ENCODE data around the gene XIRP2.

- TF ChIP-seq, protein P1, sequence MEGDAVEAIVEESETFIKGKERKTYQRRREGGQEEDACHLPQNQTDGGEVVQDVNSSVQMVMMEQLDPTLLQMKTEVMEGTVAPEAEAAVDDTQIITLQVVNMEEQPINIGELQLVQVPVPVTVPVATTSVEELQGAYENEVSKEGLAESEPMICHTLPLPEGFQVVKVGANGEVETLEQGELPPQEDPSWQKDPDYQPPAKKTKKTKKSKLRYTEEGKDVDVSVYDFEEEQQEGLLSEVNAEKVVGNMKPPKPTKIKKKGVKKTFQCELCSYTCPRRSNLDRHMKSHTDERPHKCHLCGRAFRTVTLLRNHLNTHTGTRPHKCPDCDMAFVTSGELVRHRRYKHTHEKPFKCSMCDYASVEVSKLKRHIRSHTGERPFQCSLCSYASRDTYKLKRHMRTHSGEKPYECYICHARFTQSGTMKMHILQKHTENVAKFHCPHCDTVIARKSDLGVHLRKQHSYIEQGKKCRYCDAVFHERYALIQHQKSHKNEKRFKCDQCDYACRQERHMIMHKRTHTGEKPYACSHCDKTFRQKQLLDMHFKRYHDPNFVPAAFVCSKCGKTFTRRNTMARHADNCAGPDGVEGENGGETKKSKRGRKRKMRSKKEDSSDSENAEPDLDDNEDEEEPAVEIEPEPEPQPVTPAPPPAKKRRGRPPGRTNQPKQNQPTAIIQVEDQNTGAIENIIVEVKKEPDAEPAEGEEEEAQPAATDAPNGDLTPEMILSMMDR (CRISPR knock-in tag; IDR thresholded peaks at IDR 0.05): peak; percentile 36
- TF ChIP-seq ZNF510 (CRISPR knock-in tag; IDR thresholded peaks at IDR 0.05; ENCODE audit: low read depth) (no peak), GTF2F1 (IDR thresholded peaks at IDR 0.05; ENCODE audit: low read length) (no peak), ZBTB20 (CRISPR knock-in tag; IDR thresholded peaks at IDR 0.05; ENCODE audit: borderline replicate concordance, low read depth) (no peak), TAF1 (CRISPR knock-in tag; IDR thresholded peaks at IDR 0.05) (no peak), TARDBP (CRISPR knock-in tag; IDR thresholded peaks at IDR 0.05) (no peak), KLF13 (CRISPR knock-in tag; IDR thresholded peaks at IDR 0.05) (no peak), ZNF660 (CRISPR knock-in tag; IDR thresholded peaks at IDR 0.05; ENCODE audit: borderline replicate concordance, low read depth) (no peak)
- TF ChIP-seq, protein P2, sequence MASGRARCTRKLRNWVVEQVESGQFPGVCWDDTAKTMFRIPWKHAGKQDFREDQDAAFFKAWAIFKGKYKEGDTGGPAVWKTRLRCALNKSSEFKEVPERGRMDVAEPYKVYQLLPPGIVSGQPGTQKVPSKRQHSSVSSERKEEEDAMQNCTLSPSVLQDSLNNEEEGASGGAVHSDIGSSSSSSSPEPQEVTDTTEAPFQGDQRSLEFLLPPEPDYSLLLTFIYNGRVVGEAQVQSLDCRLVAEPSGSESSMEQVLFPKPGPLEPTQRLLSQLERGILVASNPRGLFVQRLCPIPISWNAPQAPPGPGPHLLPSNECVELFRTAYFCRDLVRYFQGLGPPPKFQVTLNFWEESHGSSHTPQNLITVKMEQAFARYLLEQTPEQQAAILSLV (CRISPR knock-in tag; IDR thresholded peaks at IDR 0.05; ENCODE audit: borderline replicate concordance): no peak
- TF ChIP-seq, protein P3, sequence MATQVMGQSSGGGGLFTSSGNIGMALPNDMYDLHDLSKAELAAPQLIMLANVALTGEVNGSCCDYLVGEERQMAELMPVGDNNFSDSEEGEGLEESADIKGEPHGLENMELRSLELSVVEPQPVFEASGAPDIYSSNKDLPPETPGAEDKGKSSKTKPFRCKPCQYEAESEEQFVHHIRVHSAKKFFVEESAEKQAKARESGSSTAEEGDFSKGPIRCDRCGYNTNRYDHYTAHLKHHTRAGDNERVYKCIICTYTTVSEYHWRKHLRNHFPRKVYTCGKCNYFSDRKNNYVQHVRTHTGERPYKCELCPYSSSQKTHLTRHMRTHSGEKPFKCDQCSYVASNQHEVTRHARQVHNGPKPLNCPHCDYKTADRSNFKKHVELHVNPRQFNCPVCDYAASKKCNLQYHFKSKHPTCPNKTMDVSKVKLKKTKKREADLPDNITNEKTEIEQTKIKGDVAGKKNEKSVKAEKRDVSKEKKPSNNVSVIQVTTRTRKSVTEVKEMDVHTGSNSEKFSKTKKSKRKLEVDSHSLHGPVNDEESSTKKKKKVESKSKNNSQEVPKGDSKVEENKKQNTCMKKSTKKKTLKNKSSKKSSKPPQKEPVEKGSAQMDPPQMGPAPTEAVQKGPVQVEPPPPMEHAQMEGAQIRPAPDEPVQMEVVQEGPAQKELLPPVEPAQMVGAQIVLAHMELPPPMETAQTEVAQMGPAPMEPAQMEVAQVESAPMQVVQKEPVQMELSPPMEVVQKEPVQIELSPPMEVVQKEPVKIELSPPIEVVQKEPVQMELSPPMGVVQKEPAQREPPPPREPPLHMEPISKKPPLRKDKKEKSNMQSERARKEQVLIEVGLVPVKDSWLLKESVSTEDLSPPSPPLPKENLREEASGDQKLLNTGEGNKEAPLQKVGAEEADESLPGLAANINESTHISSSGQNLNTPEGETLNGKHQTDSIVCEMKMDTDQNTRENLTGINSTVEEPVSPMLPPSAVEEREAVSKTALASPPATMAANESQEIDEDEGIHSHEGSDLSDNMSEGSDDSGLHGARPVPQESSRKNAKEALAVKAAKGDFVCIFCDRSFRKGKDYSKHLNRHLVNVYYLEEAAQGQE (IDR thresholded peaks at IDR 0.05; ENCODE audit: borderline replicate concordance in 1 of 2, low read depth in 1 of 2, low read length in 2 of 2): no peak
These were observed 238.9 kb downstream of the XIRP2 start for GRCh38 chr2:167127135-167127534.
